ENCODE measurements around the gene CDC40.
"Not testable (repeated sequence)": the region's sequence is repeated elsewhere in the genome, so short reads cannot be mapped to it uniquely, and the experiment has no call there.

CDC40 gene

GRCh38 chr6:110201151-110201884 lies 21.1 kb downstream of the CDC40 start:
- no peak overlapping the region for H3K4me3 ChIP-seq (ENCODE audit: extremely low read depth, insufficient read depth, low read length, poor library complexity, severe bottlenecking)
- H3K27ac ChIP-seq (ENCODE audit: low read depth, low read length, severe bottlenecking): no peak overlapping the region
- H3K4me1 ChIP-seq (ENCODE audit: control insufficient read depth, insufficient read depth, low read length, poor library complexity, severe bottlenecking): no peaks in the 10 kb centered on the region
- peaks cover 5% of the 10 kb centered on the region for H3K36me3 ChIP-seq (ENCODE audit: control insufficient read depth, insufficient read depth, low read length)
- H3K9me3 ChIP-seq (ENCODE audit: control insufficient read depth, low read length): no peaks in the 10 kb centered on the region
- 90 to 92% methylated on average over 1 to 2 of the region's 3 CpGs for WGBS, 2 experiments (ENCODE audit: insufficient coverage in 2 of 2)

- Histone ChIP-seq H3K4me1 (ENCODE audit: control insufficient read depth, insufficient read depth, low read length, poor library complexity, severe bottlenecking) (no peaks in the 10 kb centered on the region), H3K36me3 (ENCODE audit: control insufficient read depth, insufficient read depth, low read length) (peaks cover 21% of the 10 kb centered on the region), H3K27ac (ENCODE audit: low read depth, low read length, severe bottlenecking) (no peak overlapping the region), H3K9me3 (ENCODE audit: control insufficient read depth, low read length) (no peaks in the 10 kb centered on the region), H3K4me3 (ENCODE audit: extremely low read depth, insufficient read depth, low read length, poor library complexity, severe bottlenecking) (no peak overlapping the region)
- WGBS, 2 experiments (ENCODE audit: insufficient coverage in 2 of 2): 100% methylated on average over 2 of the region's 3 CpGs
Measured at GRCh38 chr6:110207652-110208051, 27.4 kb downstream of the CDC40 start.

GRCh38 chr6:110211753-110212152 lies 31.5 kb downstream of the CDC40 start:
- no peaks in the 10 kb centered on the region for H3K4me1 ChIP-seq (ENCODE audit: control insufficient read depth, insufficient read depth, low read length, poor library complexity, severe bottlenecking)
- no peak overlapping the region for H3K4me3 ChIP-seq (ENCODE audit: extremely low read depth, insufficient read depth, low read length, poor library complexity, severe bottlenecking)
- H3K9me3 ChIP-seq (ENCODE audit: control insufficient read depth, low read length): no peaks in the 10 kb centered on the region
- H3K36me3 ChIP-seq (ENCODE audit: control insufficient read depth, insufficient read depth, low read length): peaks cover 49% of the 10 kb centered on the region
- no peak overlapping the region for H3K27ac ChIP-seq (ENCODE audit: low read depth, low read length, severe bottlenecking)
- no CpG with 5 or more reads among the region's 1 CpG for WGBS, 2 experiments (ENCODE audit: insufficient coverage in 2 of 2)

- no peaks in the 10 kb centered on the region for H3K9me3 ChIP-seq (ENCODE audit: control insufficient read depth, low read length)
- H3K4me1 ChIP-seq (ENCODE audit: control insufficient read depth, insufficient read depth, low read length, poor library complexity, severe bottlenecking): no peaks in the 10 kb centered on the region
- H3K4me3 ChIP-seq (ENCODE audit: extremely low read depth, insufficient read depth, low read length, poor library complexity, severe bottlenecking): no peak overlapping the region
- H3K27ac ChIP-seq (ENCODE audit: low read depth, low read length, severe bottlenecking): no peak overlapping the region
- H3K36me3 ChIP-seq (ENCODE audit: control insufficient read depth, insufficient read depth, low read length): peaks cover 60% of the 10 kb centered on the region
- WGBS, 2 experiments (ENCODE audit: insufficient coverage in 2 of 2): 71 to 100% methylated on average over 1 of the region's 1 CpG
Measured at GRCh38 chr6:110214338-110214737, 34.1 kb downstream of the CDC40 start.

- Histone ChIP-seq H3K27ac (ENCODE audit: low read depth, low read length, severe bottlenecking) (no peak overlapping the region), H3K36me3 (ENCODE audit: control insufficient read depth, insufficient read depth, low read length) (peaks cover 68% of the 10 kb centered on the region), H3K9me3 (ENCODE audit: control insufficient read depth, low read length) (no peaks in the 10 kb centered on the region), H3K4me3 (ENCODE audit: extremely low read depth, insufficient read depth, low read length, poor library complexity, severe bottlenecking) (no peak overlapping the region), H3K4me1 (ENCODE audit: control insufficient read depth, insufficient read depth, low read length, poor library complexity, severe bottlenecking) (no peaks in the 10 kb centered on the region)
- WGBS, 2 experiments (ENCODE audit: insufficient coverage in 2 of 2): 91 to 100% methylated on average over 1 to 5 of the region's 5 CpGs
Measured at GRCh38 chr6:110216140-110216539, 35.9 kb downstream of the CDC40 start.

- Histone ChIP-seq H3K9me3 (ENCODE audit: control insufficient read depth, low read length) (no peaks in the 10 kb centered on the region), H3K27ac (ENCODE audit: low read depth, low read length, severe bottlenecking) (no peak overlapping the region), H3K4me3 (ENCODE audit: extremely low read depth, insufficient read depth, low read length, poor library complexity, severe bottlenecking) (no peak overlapping the region), H3K36me3 (ENCODE audit: control insufficient read depth, insufficient read depth, low read length) (peaks cover 69% of the 10 kb centered on the region), H3K4me1 (ENCODE audit: control insufficient read depth, insufficient read depth, low read length, poor library complexity, severe bottlenecking) (no peaks in the 10 kb centered on the region)
- no CpG with 5 or more reads among the region's 2 CpGs for WGBS, 2 experiments (ENCODE audit: insufficient coverage in 2 of 2)
Measured at GRCh38 chr6:110217266-110217665, 37.0 kb downstream of the CDC40 start.

- H3K4me1 ChIP-seq (ENCODE audit: control insufficient read depth, insufficient read depth, low read length, poor library complexity, severe bottlenecking): no peaks in the 10 kb centered on the region
- H3K27ac ChIP-seq (ENCODE audit: low read depth, low read length, severe bottlenecking): no peak overlapping the region
- peaks cover 49% of the 10 kb centered on the region for H3K36me3 ChIP-seq (ENCODE audit: control insufficient read depth, insufficient read depth, low read length)
- H3K9me3 ChIP-seq (ENCODE audit: control insufficient read depth, low read length): no peaks in the 10 kb centered on the region
- H3K4me3 ChIP-seq (ENCODE audit: extremely low read depth, insufficient read depth, low read length, poor library complexity, severe bottlenecking): no peak overlapping the region
Measured at GRCh38 chr6:110221738-110222137, 41.5 kb downstream of the CDC40 start.

- H3K4me1 ChIP-seq (ENCODE audit: control insufficient read depth, insufficient read depth, low read length, poor library complexity, severe bottlenecking): no peaks in the 10 kb centered on the region
- 88% methylated on average over 1 of the region's 1 CpG; no CpG with 5 or more reads in 1 of the 2 experiments for WGBS, 2 experiments (ENCODE audit: insufficient coverage in 2 of 2)
- H3K27ac ChIP-seq (ENCODE audit: low read depth, low read length, severe bottlenecking): no peak overlapping the region
- H3K9me3 ChIP-seq (ENCODE audit: control insufficient read depth, low read length): no peaks in the 10 kb centered on the region
- peaks cover 38% of the 10 kb centered on the region for H3K36me3 ChIP-seq (ENCODE audit: control insufficient read depth, insufficient read depth, low read length)
- no peak overlapping the region for H3K4me3 ChIP-seq (ENCODE audit: extremely low read depth, insufficient read depth, low read length, poor library complexity, severe bottlenecking)
Measured at GRCh38 chr6:110226261-110226660, 46.0 kb downstream of the CDC40 start.

GRCh38 chr6:110232450-110232849 lies 52.2 kb downstream of the CDC40 start:
- H3K4me1 ChIP-seq (ENCODE audit: control insufficient read depth, insufficient read depth, low read length, poor library complexity, severe bottlenecking): no peaks in the 10 kb centered on the region
- no CpG with 5 or more reads among the region's 2 CpGs for WGBS, 2 experiments (ENCODE audit: insufficient coverage in 2 of 2)
- H3K4me3 ChIP-seq (ENCODE audit: extremely low read depth, insufficient read depth, low read length, poor library complexity, severe bottlenecking): no peak overlapping the region
- H3K9me3 ChIP-seq (ENCODE audit: control insufficient read depth, low read length): no peaks in the 10 kb centered on the region
- H3K27ac ChIP-seq (ENCODE audit: low read depth, low read length, severe bottlenecking): no peak overlapping the region
- H3K36me3 ChIP-seq (ENCODE audit: control insufficient read depth, insufficient read depth, low read length): peaks cover 20% of the 10 kb centered on the region

- no peak overlapping the region for H3K4me3 ChIP-seq (ENCODE audit: extremely low read depth, insufficient read depth, low read length, poor library complexity, severe bottlenecking)
- no peak overlapping the region for H3K27ac ChIP-seq (ENCODE audit: low read depth, low read length, severe bottlenecking)
- 100% methylated on average over 2 of the region's 2 CpGs; no CpG with 5 or more reads in 1 of the 2 experiments for WGBS, 2 experiments (ENCODE audit: insufficient coverage in 2 of 2)
- H3K4me1 ChIP-seq (ENCODE audit: control insufficient read depth, insufficient read depth, low read length, poor library complexity, severe bottlenecking): no peaks in the 10 kb centered on the region
- H3K9me3 ChIP-seq (ENCODE audit: control insufficient read depth, low read length): no peaks in the 10 kb centered on the region
- H3K36me3 ChIP-seq (ENCODE audit: control insufficient read depth, insufficient read depth, low read length): peaks cover 14% of the 10 kb centered on the region
Measured at GRCh38 chr6:110233770-110234374, 53.6 kb downstream of the CDC40 start.

GRCh38 chr6:110236007-110236406 lies 55.8 kb downstream of the CDC40 start:
- not testable (repeated sequence) for H3K4me3 ChIP-seq (ENCODE audit: extremely low read depth, insufficient read depth, low read length, poor library complexity, severe bottlenecking); H3K4me1 ChIP-seq (ENCODE audit: control insufficient read depth, insufficient read depth, low read length, poor library complexity, severe bottlenecking); H3K36me3 ChIP-seq (ENCODE audit: control insufficient read depth, insufficient read depth, low read length); H3K9me3 ChIP-seq (ENCODE audit: control insufficient read depth, low read length); H3K27ac ChIP-seq (ENCODE audit: low read depth, low read length, severe bottlenecking)
- WGBS, 2 experiments (ENCODE audit: insufficient coverage in 2 of 2): no CpG with 5 or more reads among the region's 1 CpG
